Body of pancreas (tissue), 4 donors: ENCODE data around the gene KCNIP4.

ENCODE experiments used
- POLR2A ChIP-seq, 3 donors: fragments of 450-650 bp; IDR thresholded peaks; one replicate each; pipeline ENCODE4 v1.6.1; 2016; ENCODE audit warnings: antibody characterized with exemption in 3 of 3, mild to moderate bottlenecking in 2 of 3
- TF ChIP-seq, protein P1 (sequence below), 7 experiments: fragments of 450-650 bp in 4 of 7; fragments of 200-600 bp in 3 of 7; sonication (generic) in 3 of 7; IDR thresholded peaks; one replicate each; pipeline ENCODE4 v1.5.1; 2016 to 2019; ENCODE audit warnings: antibody characterized with exemption in 7 of 7

DNA sequence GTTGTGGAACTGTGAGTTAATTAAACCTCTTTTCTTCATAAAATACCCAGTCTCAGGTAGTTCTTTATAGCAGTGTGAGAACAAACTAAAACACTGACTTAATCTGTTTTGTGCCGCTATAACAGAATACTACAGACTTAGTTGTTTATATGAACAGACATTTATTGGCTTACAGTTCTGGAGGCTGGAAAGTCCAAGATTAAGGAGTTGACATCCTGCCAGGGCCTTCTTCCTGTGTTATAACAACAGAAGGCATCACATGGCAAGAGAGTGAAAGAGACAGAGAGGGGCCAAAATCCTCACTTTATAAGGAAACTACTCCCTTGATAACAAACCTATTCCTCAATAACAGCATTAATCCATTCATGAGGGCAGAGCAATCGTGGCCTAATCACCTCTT, 42.5 kb upstream of the KCNIP4 start:
- TF ChIP-seq, protein P1, sequence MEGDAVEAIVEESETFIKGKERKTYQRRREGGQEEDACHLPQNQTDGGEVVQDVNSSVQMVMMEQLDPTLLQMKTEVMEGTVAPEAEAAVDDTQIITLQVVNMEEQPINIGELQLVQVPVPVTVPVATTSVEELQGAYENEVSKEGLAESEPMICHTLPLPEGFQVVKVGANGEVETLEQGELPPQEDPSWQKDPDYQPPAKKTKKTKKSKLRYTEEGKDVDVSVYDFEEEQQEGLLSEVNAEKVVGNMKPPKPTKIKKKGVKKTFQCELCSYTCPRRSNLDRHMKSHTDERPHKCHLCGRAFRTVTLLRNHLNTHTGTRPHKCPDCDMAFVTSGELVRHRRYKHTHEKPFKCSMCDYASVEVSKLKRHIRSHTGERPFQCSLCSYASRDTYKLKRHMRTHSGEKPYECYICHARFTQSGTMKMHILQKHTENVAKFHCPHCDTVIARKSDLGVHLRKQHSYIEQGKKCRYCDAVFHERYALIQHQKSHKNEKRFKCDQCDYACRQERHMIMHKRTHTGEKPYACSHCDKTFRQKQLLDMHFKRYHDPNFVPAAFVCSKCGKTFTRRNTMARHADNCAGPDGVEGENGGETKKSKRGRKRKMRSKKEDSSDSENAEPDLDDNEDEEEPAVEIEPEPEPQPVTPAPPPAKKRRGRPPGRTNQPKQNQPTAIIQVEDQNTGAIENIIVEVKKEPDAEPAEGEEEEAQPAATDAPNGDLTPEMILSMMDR (IDR thresholded peaks at IDR 0.05) = no peak
- TF ChIP-seq POLR2A (IDR thresholded peaks at IDR 0.05) = no peak
